ENCODE data around the gene KLK13.

Gene KLK13

GRCh38 chr19:51108066-51108804 lies 43.3 kb upstream of the KLK13 start, which contains the start of gene CTU1:
TSS of gene CTU1 (minus strand) at chr19:51108409. CDS start at chr19:51104569, 3,840 bp downstream.
- WGBS (ENCODE audit: extremely low coverage, insufficient coverage, low lambda C conversion rate), result no CpG with 5 or more reads among the region's 43 CpGs
- Histone ChIP-seq H3K27me3 (ENCODE audit: insufficient read depth, low read length, poor library complexity) (no peaks in the 10 kb centered on the region), H3K4me3 (ENCODE audit: low read length) (peak within 1 kb of the TSS; percentile 80), H2BK15ac (replicated peaks; ENCODE audit: low read depth) (no peak within 1 kb of the TSS), H3K18ac (ENCODE audit: low read length) (no peak within 1 kb of the TSS), H2BK5ac (ENCODE audit: low read length) (no peak within 1 kb of the TSS), H3K56ac (ENCODE audit: low read length) (peak within 1 kb of the TSS; percentile 92), H3K36me3 (ENCODE audit: control insufficient read depth, insufficient read depth, low read length) (no peaks in the 10 kb centered on the region), H3K79me1 (ENCODE audit: low read length) (peaks cover 4% of the 10 kb centered on the region), H3K4me1 (ENCODE audit: control insufficient read depth, low read depth, low read length) (no peaks in the 10 kb centered on the region), H4K8ac (ENCODE audit: low read depth, low read length) (no peak within 1 kb of the TSS), H3K27ac (ENCODE audit: low read depth, low read length) (no peak within 1 kb of the TSS), H2BK120ac (ENCODE audit: low read depth, low read length) (no peak within 1 kb of the TSS), H3K23ac (ENCODE audit: low read length) (no peak within 1 kb of the TSS), H3K9ac (ENCODE audit: low read length) (peak within 1 kb of the TSS; percentile 77), H3K4me2 (ENCODE audit: low read length) (peak within 1 kb of the TSS; percentile 84), H4K5ac (ENCODE audit: low read length) (no peak within 1 kb of the TSS), H3K4ac (ENCODE audit: low read depth, low read length) (no peak within 1 kb of the TSS), H2AK5ac (ENCODE audit: low read length) (no peak within 1 kb of the TSS), H3K79me2 (ENCODE audit: control insufficient read depth, insufficient read depth, low read length) (no peaks in the 10 kb centered on the region)
- peak; percentile 100 for DNase-seq

GRCh38 chr19:51107406-51108065 lies 42.6 kb upstream of the KLK13 start:
- H3K27me3 ChIP-seq (ENCODE audit: insufficient read depth, low read length, poor library complexity), result no peaks in the 10 kb centered on the region
- H3K36me3 ChIP-seq (ENCODE audit: control insufficient read depth, insufficient read depth, low read length), result no peaks in the 10 kb centered on the region
- no peaks in the 10 kb centered on the region for H3K79me2 ChIP-seq (ENCODE audit: control insufficient read depth, insufficient read depth, low read length)
- H2BK15ac ChIP-seq (replicated peaks; ENCODE audit: low read depth), result no peak overlapping the region
- H3K4me3 ChIP-seq (ENCODE audit: low read length), result peak overlapping the region; percentile 80
- H3K4me2 ChIP-seq (ENCODE audit: low read length), result peak overlapping the region; percentile 84
- no peak overlapping the region for H3K18ac ChIP-seq (ENCODE audit: low read length)
- H3K23ac ChIP-seq (ENCODE audit: low read length), result no peak overlapping the region
- H3K56ac ChIP-seq (ENCODE audit: low read length), result peak overlapping the region; percentile 92
- no peak overlapping the region for H2BK120ac ChIP-seq (ENCODE audit: low read depth, low read length)
- peak; percentile 79 for DNase-seq
- H2BK5ac ChIP-seq (ENCODE audit: low read length), result no peak overlapping the region
- no peak overlapping the region for H4K8ac ChIP-seq (ENCODE audit: low read depth, low read length)
- H4K5ac ChIP-seq (ENCODE audit: low read length), result no peak overlapping the region
- no peak overlapping the region for H3K4ac ChIP-seq (ENCODE audit: low read depth, low read length)
- H3K79me1 ChIP-seq (ENCODE audit: low read length), result peaks cover 4% of the 10 kb centered on the region
- no peak overlapping the region for H3K27ac ChIP-seq (ENCODE audit: low read depth, low read length)
- H2AK5ac ChIP-seq (ENCODE audit: low read length), result no peak overlapping the region
- H3K9ac ChIP-seq (ENCODE audit: low read length), result peak overlapping the region; percentile 77
- no CpG with 5 or more reads among the region's 18 CpGs for WGBS (ENCODE audit: extremely low coverage, insufficient coverage, low lambda C conversion rate)
- no peaks in the 10 kb centered on the region for H3K4me1 ChIP-seq (ENCODE audit: control insufficient read depth, low read depth, low read length)

- H3K4me2 ChIP-seq (ENCODE audit: low read length), result no peak overlapping the region
- H3K27me3 ChIP-seq (ENCODE audit: insufficient read depth, low read length, poor library complexity), result no peaks in the 10 kb centered on the region
- H3K4ac ChIP-seq (ENCODE audit: low read depth, low read length), result no peak overlapping the region
- no peaks in the 10 kb centered on the region for H3K4me1 ChIP-seq (ENCODE audit: control insufficient read depth, low read depth, low read length)
- H3K4me3 ChIP-seq (ENCODE audit: low read length), result no peak overlapping the region
- H3K23ac ChIP-seq (ENCODE audit: low read length), result no peak overlapping the region
- peaks cover 4% of the 10 kb centered on the region for H3K79me1 ChIP-seq (ENCODE audit: low read length)
- H2BK120ac ChIP-seq (ENCODE audit: low read depth, low read length), result no peak overlapping the region
- DNase-seq, result no peak
- H2AK5ac ChIP-seq (ENCODE audit: low read length), result no peak overlapping the region
- no peak overlapping the region for H2BK5ac ChIP-seq (ENCODE audit: low read length)
- H2BK15ac ChIP-seq (replicated peaks; ENCODE audit: low read depth), result no peak overlapping the region
- no peak overlapping the region for H3K27ac ChIP-seq (ENCODE audit: low read depth, low read length)
- no peak overlapping the region for H4K8ac ChIP-seq (ENCODE audit: low read depth, low read length)
- H4K5ac ChIP-seq (ENCODE audit: low read length), result no peak overlapping the region
- H3K36me3 ChIP-seq (ENCODE audit: control insufficient read depth, insufficient read depth, low read length), result no peaks in the 10 kb centered on the region
- no peak overlapping the region for H3K56ac ChIP-seq (ENCODE audit: low read length)
- H3K18ac ChIP-seq (ENCODE audit: low read length), result no peak overlapping the region
- no peaks in the 10 kb centered on the region for H3K79me2 ChIP-seq (ENCODE audit: control insufficient read depth, insufficient read depth, low read length)
- no peak overlapping the region for H3K9ac ChIP-seq (ENCODE audit: low read length)
- no CpG with 5 or more reads among the region's 49 CpGs for WGBS (ENCODE audit: extremely low coverage, insufficient coverage, low lambda C conversion rate)
Measured at GRCh38 chr19:51103926-51104341, 39.0 kb upstream of the KLK13 start.

GRCh38 chr19:51102991-51103390 lies 38.1 kb upstream of the KLK13 start:
- no CpG with 5 or more reads among the region's 7 CpGs for WGBS (ENCODE audit: extremely low coverage, insufficient coverage, low lambda C conversion rate)

GRCh38 chr19:51101171-51101865 lies 36.4 kb upstream of the KLK13 start:
- Histone ChIP-seq H4K5ac (ENCODE audit: low read length) (no peak overlapping the region), H3K36me3 (ENCODE audit: control insufficient read depth, insufficient read depth, low read length) (no peaks in the 10 kb centered on the region), H3K4ac (ENCODE audit: low read depth, low read length) (no peak overlapping the region), H3K4me1 (ENCODE audit: control insufficient read depth, low read depth, low read length) (no peaks in the 10 kb centered on the region), H3K56ac (ENCODE audit: low read length) (no peak overlapping the region), H2AK5ac (ENCODE audit: low read length) (no peak overlapping the region), H3K27ac (ENCODE audit: low read depth, low read length) (no peak overlapping the region), H3K79me1 (ENCODE audit: low read length) (no peaks in the 10 kb centered on the region), H3K79me2 (ENCODE audit: control insufficient read depth, insufficient read depth, low read length) (no peaks in the 10 kb centered on the region), H2BK5ac (ENCODE audit: low read length) (no peak overlapping the region), H2BK15ac (replicated peaks; ENCODE audit: low read depth) (no peak overlapping the region), H3K27me3 (ENCODE audit: insufficient read depth, low read length, poor library complexity) (no peaks in the 10 kb centered on the region), H3K4me2 (ENCODE audit: low read length) (no peak overlapping the region), H2BK120ac (ENCODE audit: low read depth, low read length) (no peak overlapping the region), H3K23ac (ENCODE audit: low read length) (no peak overlapping the region), H3K4me3 (ENCODE audit: low read length) (no peak overlapping the region), H3K9ac (ENCODE audit: low read length) (no peak overlapping the region), H4K8ac (ENCODE audit: low read depth, low read length) (no peak overlapping the region), H3K18ac (ENCODE audit: low read length) (no peak overlapping the region)
- no CpG with 5 or more reads among the region's 5 CpGs for WGBS (ENCODE audit: extremely low coverage, insufficient coverage, low lambda C conversion rate)
- DNase-seq, result no peak

More at GRCh38 chr19:51102991-51103390, 38.1 kb upstream of the KLK13 start:
- Histone ChIP-seq H2AK5ac (ENCODE audit: low read length) (no peak overlapping the region), H2BK5ac (ENCODE audit: low read length) (no peak overlapping the region), H3K18ac (ENCODE audit: low read length) (no peak overlapping the region), H3K4me1 (ENCODE audit: control insufficient read depth, low read depth, low read length) (no peaks in the 10 kb centered on the region), H3K79me2 (ENCODE audit: control insufficient read depth, insufficient read depth, low read length) (no peaks in the 10 kb centered on the region), H2BK120ac (ENCODE audit: low read depth, low read length) (no peak overlapping the region), H2BK15ac (replicated peaks; ENCODE audit: low read depth) (no peak overlapping the region), H3K56ac (ENCODE audit: low read length) (no peak overlapping the region), H4K8ac (ENCODE audit: low read depth, low read length) (no peak overlapping the region), H3K4me2 (ENCODE audit: low read length) (no peak overlapping the region), H3K4me3 (ENCODE audit: low read length) (no peak overlapping the region), H3K27ac (ENCODE audit: low read depth, low read length) (no peak overlapping the region), H3K36me3 (ENCODE audit: control insufficient read depth, insufficient read depth, low read length) (no peaks in the 10 kb centered on the region), H3K4ac (ENCODE audit: low read depth, low read length) (no peak overlapping the region), H3K27me3 (ENCODE audit: insufficient read depth, low read length, poor library complexity) (no peaks in the 10 kb centered on the region), H4K5ac (ENCODE audit: low read length) (no peak overlapping the region), H3K9ac (ENCODE audit: low read length) (no peak overlapping the region), H3K23ac (ENCODE audit: low read length) (no peak overlapping the region), H3K79me1 (ENCODE audit: low read length) (peaks cover 4% of the 10 kb centered on the region)
- no peak for DNase-seq
